Measurements from ENCODE around the gene KIRREL3.

GRCh38 chr11:126392633-126393013 lies 607.9 kb downstream of the KIRREL3 start:
- TF ChIP-seq POLR2AphosphoS5 (IDR thresholded peaks at IDR 0.05) = no peak
- no peak for TF ChIP-seq CTCF (IDR thresholded peaks at IDR 0.05)
- TF ChIP-seq POLR2A (IDR thresholded peaks at IDR 0.05) = no peak
